Activated T-helper 1 cell treated with anti-CD3 and anti-CD28 coated beads, Interleukin-2, amount 50 U/mL, for 16 hours (primary cell): ENCODE data around the gene EIF4G2.

Experiments
- DNase-seq, 2 donors: peaks; one replicate each; pipeline ENCODE4 v3.0.0-alpha.2; 2020; ENCODE audit warnings: low read depth in 1 of 2, low spot score in 1 of 2

The EIF4G2 gene

GRCh38 chr11:10777393-10777793, 31.3 kb downstream of the EIF4G2 start:
- DNase-seq, result no peak

- no peak for DNase-seq
Measured at GRCh38 chr11:10774811-10775210, 33.9 kb downstream of the EIF4G2 start.

GRCh38 chr11:10771457-10771856, 37.3 kb downstream of the EIF4G2 start:
- DNase-seq, result no peak

GRCh38 chr11:10770626-10771254, 38.0 kb downstream of the EIF4G2 start:
- DNase-seq, result no peak

DNA sequence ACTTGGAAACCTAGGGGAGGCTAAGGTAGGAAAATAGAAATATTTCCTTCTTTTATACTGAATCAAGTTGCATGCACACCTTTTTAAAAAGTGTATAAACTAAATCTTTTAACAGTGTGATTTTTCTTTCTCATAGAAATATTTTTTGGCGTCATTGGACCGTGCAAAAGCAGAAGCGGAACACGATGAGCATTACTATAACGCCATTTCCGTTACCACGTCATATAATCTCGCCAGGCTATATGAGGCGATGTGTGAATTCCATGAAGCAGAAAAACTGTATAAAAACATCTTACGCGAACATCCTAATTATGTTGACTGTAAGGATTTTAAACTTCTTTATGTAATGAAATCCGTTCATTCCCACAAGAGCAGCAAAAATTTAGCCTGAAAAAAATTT, 44.3 kb downstream of the EIF4G2 start:
- no peak for DNase-seq

GRCh38 chr11:10763766-10764165, 45.0 kb downstream of the EIF4G2 start:
- no peak for DNase-seq

GRCh38 chr11:10762913-10763421, 45.8 kb downstream of the EIF4G2 start:
- no peak for DNase-seq

DNA sequence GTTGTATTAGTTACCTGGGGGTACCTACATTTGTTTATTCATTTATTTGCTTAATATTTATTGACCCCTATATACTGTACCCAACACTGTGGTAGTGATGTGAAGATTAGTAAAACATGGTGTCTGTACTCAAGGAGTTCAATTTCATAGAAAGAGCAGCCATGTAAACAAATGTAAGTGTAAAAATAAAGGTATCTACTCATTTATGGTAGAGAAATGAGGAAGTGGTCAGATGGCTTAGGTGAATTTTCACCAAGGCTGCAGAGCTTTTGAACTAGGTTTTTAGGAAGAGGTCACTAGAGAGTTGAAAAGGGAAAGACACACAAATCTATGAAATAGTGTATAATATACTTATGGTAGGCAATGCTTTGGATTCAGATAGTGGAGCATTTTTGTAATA, 46.5 kb downstream of the EIF4G2 start:
- no peak for DNase-seq

DNA sequence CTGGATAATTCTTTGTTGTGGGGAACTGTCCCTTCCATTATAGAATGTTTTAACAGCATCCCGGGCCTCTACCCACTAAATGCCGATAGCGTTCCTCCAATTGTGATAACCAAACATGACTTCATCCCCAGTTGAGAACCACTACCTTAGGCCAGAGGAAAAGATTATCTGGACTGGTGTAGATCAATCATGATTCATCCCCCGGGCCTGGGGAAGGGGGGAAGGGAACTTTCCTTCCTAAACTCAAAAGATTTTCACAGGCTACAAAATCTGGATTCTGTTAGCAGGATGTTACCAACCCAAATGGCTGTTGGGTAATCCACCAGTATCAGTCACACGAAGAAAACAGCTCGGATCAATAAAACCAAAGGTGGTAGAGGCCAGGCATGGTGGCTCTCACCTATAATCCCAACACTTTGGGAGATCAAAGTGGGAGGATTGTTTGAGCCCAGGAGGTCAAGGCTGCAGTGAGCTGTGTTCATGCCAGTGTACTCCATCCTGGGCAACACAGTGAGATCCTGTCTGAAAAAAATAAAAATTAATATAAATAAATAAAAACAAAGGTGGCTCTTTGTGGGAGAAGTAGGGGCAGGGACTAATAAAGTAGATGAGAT, 47.5 kb downstream of the EIF4G2 start:
- DNase-seq, result no peak

DNA sequence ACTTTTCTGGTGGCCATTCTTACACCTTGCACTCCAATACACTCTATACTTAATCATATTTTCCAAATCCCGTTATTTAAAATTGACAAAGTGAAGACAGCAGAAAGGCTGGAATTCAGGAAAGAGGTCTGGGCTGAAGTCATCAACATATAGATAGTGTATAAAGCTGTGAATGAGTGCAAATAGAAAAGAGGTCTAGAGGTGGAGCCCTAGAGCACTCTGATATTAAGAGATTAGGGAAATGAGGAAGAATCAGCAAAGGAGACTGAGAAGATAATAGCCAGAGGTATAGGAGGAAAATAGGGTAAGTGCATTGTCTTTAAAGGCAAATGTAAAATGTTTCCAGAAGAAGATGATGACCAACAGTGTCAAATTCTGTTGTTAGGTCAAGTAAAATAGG, 49.8 kb downstream of the EIF4G2 start:
- no peak for DNase-seq

- DNase-seq, result no peak
Measured at GRCh38 chr11:10752486-10752885, 56.2 kb downstream of the EIF4G2 start.

DNA sequence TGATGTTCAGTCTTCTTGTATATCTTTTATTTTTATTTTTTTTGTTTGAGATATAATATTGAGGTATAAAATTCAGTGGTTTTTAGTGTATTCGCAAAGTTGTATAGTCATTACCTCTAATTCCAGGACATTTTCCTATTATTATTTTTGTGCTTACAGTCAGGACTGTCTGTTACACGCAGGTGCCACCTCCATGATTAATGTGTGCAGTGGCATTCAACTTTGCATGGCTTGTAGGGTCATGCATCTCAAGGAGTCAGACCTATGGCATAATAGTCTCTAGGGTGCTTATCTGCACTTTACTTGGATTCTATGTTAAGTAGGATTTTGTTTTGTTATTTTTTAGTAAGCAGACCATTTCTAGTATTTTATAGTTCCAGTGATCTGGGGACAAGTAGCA, 56.7 kb downstream of the EIF4G2 start:
- DNase-seq, result no peak

DNA sequence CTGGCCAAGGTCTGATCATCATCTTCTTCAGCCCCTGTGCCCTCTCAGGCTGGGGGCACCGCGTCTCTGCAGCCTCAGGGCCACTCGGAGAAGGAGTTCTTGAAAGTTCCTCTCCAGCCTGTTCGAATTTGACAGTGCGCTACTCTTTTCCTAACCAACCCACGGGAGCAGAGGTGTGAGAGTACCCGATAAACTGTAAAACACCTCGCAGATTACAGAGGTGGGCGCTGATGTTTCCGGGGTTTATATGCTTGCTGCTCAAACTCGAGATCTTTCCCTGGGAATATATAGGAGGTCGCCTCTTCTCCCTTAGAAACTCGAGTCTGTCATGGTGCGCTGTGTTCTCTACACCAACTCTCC, 57.2 kb downstream of the EIF4G2 start:
- DNase-seq, result no peak

DNA sequence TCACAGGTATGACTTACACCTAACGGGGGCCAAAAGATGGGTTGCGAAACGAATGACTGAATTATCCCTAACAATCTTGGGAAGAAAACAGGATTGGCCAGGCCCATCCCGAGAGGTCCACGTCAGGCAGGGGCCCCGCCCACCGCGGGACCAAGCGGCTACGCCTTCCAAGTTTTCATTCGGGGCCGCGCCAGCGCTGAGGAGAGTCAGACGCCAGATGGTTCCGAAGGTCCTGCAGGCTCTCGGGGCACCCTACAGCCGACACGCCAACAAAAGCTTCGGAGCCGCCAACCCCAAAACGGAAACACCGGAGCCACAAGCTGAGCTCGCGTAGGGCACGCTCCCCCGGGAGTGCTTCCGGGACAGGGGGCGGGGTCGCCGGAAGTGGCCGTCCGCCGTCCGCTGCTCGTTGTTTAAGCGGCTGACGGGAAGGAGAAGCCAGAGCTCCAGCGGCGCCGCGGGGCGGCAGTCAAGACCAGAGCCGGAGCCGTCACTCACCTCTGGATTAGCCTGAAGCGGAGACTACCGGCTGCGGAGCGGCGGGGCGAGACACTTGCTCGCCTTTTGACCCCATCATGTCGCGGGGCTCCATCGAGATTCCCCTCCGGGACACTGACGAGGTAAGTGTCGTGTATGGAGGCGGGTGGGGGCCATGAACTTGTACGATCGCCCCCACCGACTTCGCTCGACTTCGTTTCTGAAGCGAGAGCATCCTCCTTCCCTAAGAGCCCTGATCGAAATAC, 57.7 kb downstream of the EIF4G2 start, which contains the start of gene CTR9:
CTR9 (plus strand) TSS at position 409 of the 743 bp plus-strand sequence; CDS start at position 576, 167 bp downstream.
- DNase-seq, result peak; percentile 82 to 89

- no peak for DNase-seq
Measured at GRCh38 chr11:10749476-10749875, 59.2 kb downstream of the EIF4G2 start.

DNA sequence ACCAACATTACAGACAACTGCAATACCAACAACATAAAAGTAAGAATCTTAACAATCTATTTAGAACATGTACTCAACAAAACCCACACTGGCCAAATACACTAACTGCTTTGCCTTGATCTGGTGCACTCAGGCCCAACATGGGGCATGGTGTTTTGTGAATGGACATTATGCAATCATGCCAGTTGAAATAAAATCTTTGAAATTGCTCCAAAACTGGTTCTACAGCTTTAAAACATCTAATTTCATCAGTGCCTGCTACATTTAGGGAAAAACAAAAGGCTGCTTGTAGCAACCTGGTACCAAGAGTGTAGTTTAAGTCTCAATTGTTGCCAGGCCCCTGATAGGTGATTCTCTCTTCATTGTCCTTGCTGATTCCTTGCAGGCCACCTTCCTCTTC, 61.0 kb downstream of the EIF4G2 start:
- no peak for DNase-seq
